HepG2 (cell line): ENCODE data around the gene IMMT.

Source experiments
- CREB1 ChIP-seq, 2 experiments: fragments of 450-650 bp in 1 of 2; IDR thresholded peaks; 2 replicates each; pipeline ENCODE4 v1.6.1; 2016 to 2017; ENCODE audit warnings: control low read depth in 1 of 2, mild to moderate bottlenecking in 1 of 2, missing compliant biosample characterization in 1 of 2, missing genetic modification characterization in 1 of 2
- EZH2 ChIP-seq: conservative IDR thresholded peaks from 2 replicates; pipeline ENCODE4 v1.6.1; 2012; ENCODE audit warnings: mild to moderate bottlenecking, low read depth, low read length, moderate library complexity
- IKZF1 ChIP-seq: fragments of 450-650 bp; IDR thresholded peaks from 2 replicates; pipeline ENCODE4 v1.7.1; 2016
- TF ChIP-seq, protein P1 (sequence below): sonication (generic); formaldehyde crosslinking; IDR thresholded peaks from 2 replicates; pipeline ENCODE4 v1.5.0; 2020; ENCODE audit warnings: mild to moderate bottlenecking, missing genetic modification reagents, moderate library complexity

DNA sequence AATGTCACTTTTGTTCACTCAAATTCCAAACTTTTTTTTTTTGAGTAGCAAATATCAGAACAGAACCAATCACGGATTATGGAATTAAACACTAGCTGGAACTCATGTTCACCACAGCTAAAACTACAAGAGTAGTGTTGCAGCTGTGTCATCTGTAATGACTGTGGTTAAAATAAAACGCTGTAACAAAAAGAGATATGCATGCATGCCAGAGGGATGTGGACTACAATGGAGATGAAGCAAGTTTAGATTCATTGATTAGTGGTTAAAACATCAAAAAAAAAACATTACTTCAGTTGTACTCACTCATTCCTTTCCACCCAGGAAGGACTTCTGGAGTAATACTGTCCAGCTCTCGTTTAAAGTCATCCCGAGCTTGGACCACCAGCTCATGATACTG is 37.0 kb downstream of the IMMT start:
- TF ChIP-seq IKZF1 (no peak), CREB1 (IDR thresholded peaks at IDR 0.05) (no peak), CREB1 (CRISPR knock-in tag; IDR thresholded peaks at IDR 0.05) (no peak), EZH2 (no peak)
- TF ChIP-seq, protein P1, sequence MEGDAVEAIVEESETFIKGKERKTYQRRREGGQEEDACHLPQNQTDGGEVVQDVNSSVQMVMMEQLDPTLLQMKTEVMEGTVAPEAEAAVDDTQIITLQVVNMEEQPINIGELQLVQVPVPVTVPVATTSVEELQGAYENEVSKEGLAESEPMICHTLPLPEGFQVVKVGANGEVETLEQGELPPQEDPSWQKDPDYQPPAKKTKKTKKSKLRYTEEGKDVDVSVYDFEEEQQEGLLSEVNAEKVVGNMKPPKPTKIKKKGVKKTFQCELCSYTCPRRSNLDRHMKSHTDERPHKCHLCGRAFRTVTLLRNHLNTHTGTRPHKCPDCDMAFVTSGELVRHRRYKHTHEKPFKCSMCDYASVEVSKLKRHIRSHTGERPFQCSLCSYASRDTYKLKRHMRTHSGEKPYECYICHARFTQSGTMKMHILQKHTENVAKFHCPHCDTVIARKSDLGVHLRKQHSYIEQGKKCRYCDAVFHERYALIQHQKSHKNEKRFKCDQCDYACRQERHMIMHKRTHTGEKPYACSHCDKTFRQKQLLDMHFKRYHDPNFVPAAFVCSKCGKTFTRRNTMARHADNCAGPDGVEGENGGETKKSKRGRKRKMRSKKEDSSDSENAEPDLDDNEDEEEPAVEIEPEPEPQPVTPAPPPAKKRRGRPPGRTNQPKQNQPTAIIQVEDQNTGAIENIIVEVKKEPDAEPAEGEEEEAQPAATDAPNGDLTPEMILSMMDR (CRISPR knock-in tag), result no peak
